PC-3 (cell line): ENCODE measurements around the gene ACO1. TPM values are rescaled to one million over a fixed set of nuclear protein-coding genes. Genes with fewer than 3 reads are reported as not detected.

Experiments
- ATAC-seq: fragments of 200-7000 bp; cut with Tn5 transposase; 2 replicates; pipeline ENCODE4 v1.9.1; 2020; ENCODE audit warnings: mild to moderate bottlenecking, moderate library complexity
- BruUV-seq: library from RNA; stranded (reverse); fragments of 400-500 nt; replicated peaks from 2 replicates; lab custom pipeline; 2021; lab: Mats Ljungman, UMichigan
- CTCF ChIA-PET: fragments of 300-600 bp; sonication (Branson Sonifier 250); formaldehyde crosslinking; loops from one replicate; lab custom pipeline; 2022; ENCODE audit warnings: antibody characterized with exemption; lab: Charles Lee
- POLR2A ChIA-PET: fragments of 300-600 bp; sonication (Branson Sonifier 250); formaldehyde crosslinking; loops from one replicate; lab custom pipeline; 2022; ENCODE audit warnings: antibody characterized with exemption; ENCODE audit not compliant: unreplicated experiment; lab: Charles Lee
- DNase-seq: peaks from one replicate; pipeline ENCODE4 v3.0.0-alpha.2; 2015
- H2AFZ ChIP-seq: fragments of 300-600 bp; sonication (generic); 2 replicates; pipeline ENCODE4 v1.6.0; 2016; ENCODE audit warnings: antibody characterized with exemption, low read length
- H3F3A ChIP-seq: fragments of 300-600 bp; sonication (generic); one replicate; pipeline ENCODE4 v1.6.0; 2017; ENCODE audit warnings: antibody characterized with exemption, low read length, control low read depth, mild to moderate bottlenecking; ENCODE audit not compliant: unreplicated experiment
- H3K27ac ChIP-seq: fragments of 300-600 bp; sonication (generic); 2 replicates; pipeline ENCODE4 v1.5.1; 2016; ENCODE audit warnings: mild to moderate bottlenecking, low read length
- H3K27me3 ChIP-seq: fragments of 300-600 bp; sonication (generic); 2 replicates; pipeline ENCODE4 v1.6.1; 2016; ENCODE audit warnings: low read length, mixed read lengths
- H3K36me3 ChIP-seq: fragments of 300-600 bp; sonication (generic); 2 replicates; pipeline ENCODE4 v1.6.1; 2016; ENCODE audit warnings: low read depth, mixed run types, low read length, mixed read lengths
- H3K4me1 ChIP-seq: fragments of 300-600 bp; sonication (generic); 2 replicates; pipeline ENCODE4 v1.5.1; 2016; ENCODE audit warnings: low read length; ENCODE audit not compliant: insufficient read depth
- H3K4me2 ChIP-seq: fragments of 300-600 bp; sonication (generic); 2 replicates; pipeline ENCODE4 v1.6.0; 2016; ENCODE audit warnings: low read length
- H3K4me3 ChIP-seq: fragments of 300-600 bp; sonication (generic); 2 replicates; pipeline ENCODE4 v1.5.1; 2016; ENCODE audit warnings: mild to moderate bottlenecking, low read length, mixed read lengths
- H3K79me2 ChIP-seq: fragments of 300-600 bp; sonication (generic); 2 replicates; pipeline ENCODE4 v1.6.1; 2017; ENCODE audit warnings: low read length, mixed read lengths
- H3K9ac ChIP-seq: fragments of 300-600 bp; sonication (generic); 2 replicates; pipeline ENCODE4 v1.6.0; 2016; ENCODE audit warnings: mild to moderate bottlenecking, low read length
- H3K9me2 ChIP-seq: fragments of 300-600 bp; sonication (generic); replicated peaks from 2 replicates; pipeline ENCODE4 v1.6.1; 2016; ENCODE audit warnings: mixed run types, low read length, mixed read lengths
- H3K9me3 ChIP-seq: fragments of 300-600 bp; sonication (generic); 2 replicates; pipeline ENCODE4 v1.6.1; 2016; ENCODE audit warnings: low read length, mixed read lengths
- H4K20me1 ChIP-seq: fragments of 300-600 bp; sonication (generic); 2 replicates; pipeline ENCODE4 v1.6.1; 2016; ENCODE audit warnings: low read length, mixed read lengths
- EZH2 ChIP-seq: fragments of 300-600 bp; sonication (generic); IDR thresholded peaks from one replicate; pipeline ENCODE4 v1.6.1; 2017; ENCODE audit warnings: antibody characterized with exemption, mild to moderate bottlenecking, low read length; ENCODE audit not compliant: unreplicated experiment
- EZH2phosphoT487 ChIP-seq: fragments of 300-600 bp; sonication (generic); IDR thresholded peaks from 2 replicates; pipeline ENCODE4 v1.6.1; 2018; ENCODE audit warnings: mild to moderate bottlenecking, antibody characterized with exemption, low read length, borderline replicate concordance
- intact Hi-C: fragments of 100-400 bp; cut with micrococcal nuclease; formaldehyde crosslinking; loops from 2 replicates; pipeline ENCODE4 v1.9.0; 2023
- total RNA-seq: library from RNA; depleted of rRNA; stranded (reverse); fragments of >200 nt; gene quantifications from 2 replicates; pipeline ENCODE4 v1.2.3, GENCODE V29; 2014
- TF ChIP-seq, protein P1 (sequence below): fragments of 300-600 bp; sonication (generic); conservative IDR thresholded peaks from 2 replicates; pipeline ENCODE4 v1.5.1; 2017; ENCODE audit warnings: antibody characterized with exemption, low read depth, mild to moderate bottlenecking, low read length

The ACO1 gene
- total RNA-seq, 1 experiment from 2014 or later, result 26.0 TPM

GRCh38 chr9:32411753-32412152, 27.3 kb downstream of the ACO1 start:
- TF ChIP-seq, protein P1, sequence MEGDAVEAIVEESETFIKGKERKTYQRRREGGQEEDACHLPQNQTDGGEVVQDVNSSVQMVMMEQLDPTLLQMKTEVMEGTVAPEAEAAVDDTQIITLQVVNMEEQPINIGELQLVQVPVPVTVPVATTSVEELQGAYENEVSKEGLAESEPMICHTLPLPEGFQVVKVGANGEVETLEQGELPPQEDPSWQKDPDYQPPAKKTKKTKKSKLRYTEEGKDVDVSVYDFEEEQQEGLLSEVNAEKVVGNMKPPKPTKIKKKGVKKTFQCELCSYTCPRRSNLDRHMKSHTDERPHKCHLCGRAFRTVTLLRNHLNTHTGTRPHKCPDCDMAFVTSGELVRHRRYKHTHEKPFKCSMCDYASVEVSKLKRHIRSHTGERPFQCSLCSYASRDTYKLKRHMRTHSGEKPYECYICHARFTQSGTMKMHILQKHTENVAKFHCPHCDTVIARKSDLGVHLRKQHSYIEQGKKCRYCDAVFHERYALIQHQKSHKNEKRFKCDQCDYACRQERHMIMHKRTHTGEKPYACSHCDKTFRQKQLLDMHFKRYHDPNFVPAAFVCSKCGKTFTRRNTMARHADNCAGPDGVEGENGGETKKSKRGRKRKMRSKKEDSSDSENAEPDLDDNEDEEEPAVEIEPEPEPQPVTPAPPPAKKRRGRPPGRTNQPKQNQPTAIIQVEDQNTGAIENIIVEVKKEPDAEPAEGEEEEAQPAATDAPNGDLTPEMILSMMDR, result no peak
- TF ChIP-seq EZH2phosphoT487 (no peak), EZH2 (no peak)
- Histone ChIP-seq H3K4me3 (no peak overlapping the region), H3K9me2 (no peaks in the 10 kb centered on the region), H3K9me3 (no peaks in the 10 kb centered on the region), H3K9ac (no peak overlapping the region), H4K20me1 (no peaks in the 10 kb centered on the region), H3K27ac (no peak overlapping the region), H3K36me3 (no peaks in the 10 kb centered on the region), H3K4me2 (no peak overlapping the region), H3K4me1 (no peaks in the 10 kb centered on the region), H3K27me3 (no peaks in the 10 kb centered on the region), H3K79me2 (no peaks in the 10 kb centered on the region), H3F3A (no peaks in the 10 kb centered on the region), H2AFZ (no peak overlapping the region)
- ChIA-PET POLR2A (no interaction called here), CTCF (no interaction called here)
- DNase-seq, result no peak
- ATAC-seq, result no peak
- intact Hi-C loops, result no loop called here
- BruUV-seq, result no TSS peak

DNA sequence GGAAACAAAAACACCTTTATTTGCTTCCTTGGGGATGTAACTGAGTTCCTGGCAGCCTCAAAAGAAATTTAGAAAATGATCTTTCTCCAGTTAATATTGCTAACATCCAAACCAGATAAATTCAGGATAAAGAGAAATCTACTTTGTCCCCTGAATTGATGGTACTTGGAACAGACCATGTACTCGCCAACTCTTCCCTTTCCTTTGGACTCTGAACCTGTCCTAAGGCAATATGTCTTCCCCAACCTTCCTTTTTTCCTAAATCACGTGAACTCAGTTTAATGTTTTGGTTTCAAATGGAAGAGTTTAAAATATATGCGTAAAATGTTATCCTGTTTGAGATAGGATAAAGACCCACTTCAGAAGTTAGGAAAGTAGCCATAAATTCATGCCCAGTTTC, 28.0 kb downstream of the ACO1 start:
- Histone ChIP-seq H3F3A (no peaks in the 10 kb centered on the region), H3K4me2 (no peak overlapping the region), H3K9me2 (no peaks in the 10 kb centered on the region), H3K9ac (no peak overlapping the region), H3K4me1 (no peaks in the 10 kb centered on the region), H3K27ac (no peak overlapping the region), H3K36me3 (no peaks in the 10 kb centered on the region), H3K9me3 (no peaks in the 10 kb centered on the region), H4K20me1 (no peaks in the 10 kb centered on the region), H3K4me3 (no peak overlapping the region), H3K79me2 (no peaks in the 10 kb centered on the region), H2AFZ (no peak overlapping the region), H3K27me3 (no peaks in the 10 kb centered on the region)
- TF ChIP-seq EZH2phosphoT487 (no peak), EZH2 (no peak)
- TF ChIP-seq, protein P1, result no peak
- ChIA-PET CTCF (no interaction called here), POLR2A (no interaction called here)
- intact Hi-C loops, result no loop called here
- no peak for ATAC-seq
- no TSS peak for BruUV-seq
- no peak for DNase-seq

DNA sequence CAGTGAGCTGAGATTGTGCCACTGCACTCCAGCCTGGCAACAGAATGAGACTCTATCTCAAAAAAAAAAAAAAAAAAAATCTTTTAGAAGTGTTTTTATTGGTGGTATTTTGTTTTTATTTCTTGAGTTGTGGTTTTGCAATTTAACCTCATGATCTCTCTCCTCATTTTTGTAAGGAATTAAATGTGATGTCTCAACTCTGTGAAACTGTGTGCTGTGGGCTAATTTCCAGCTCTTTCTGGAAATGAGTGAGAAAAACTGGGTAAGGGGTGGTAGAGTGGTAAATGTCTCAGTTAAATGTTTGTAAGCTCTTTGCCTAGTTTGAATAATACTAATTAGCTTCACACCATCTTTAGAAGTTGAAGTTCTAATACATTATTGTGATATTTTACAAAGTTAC, 29.0 kb downstream of the ACO1 start:
- Histone ChIP-seq H3F3A (no peaks in the 10 kb centered on the region), H3K36me3 (no peaks in the 10 kb centered on the region), H3K79me2 (no peaks in the 10 kb centered on the region), H3K4me2 (no peak overlapping the region), H3K9me3 (no peaks in the 10 kb centered on the region), H3K4me1 (no peaks in the 10 kb centered on the region), H3K9me2 (no peaks in the 10 kb centered on the region), H3K4me3 (no peak overlapping the region), H4K20me1 (no peaks in the 10 kb centered on the region), H2AFZ (no peak overlapping the region), H3K9ac (no peak overlapping the region), H3K27ac (no peak overlapping the region), H3K27me3 (no peaks in the 10 kb centered on the region)
- no TSS peak for BruUV-seq
- no peak for ATAC-seq
- no peak for DNase-seq
- CTCF ChIA-PET, result no interaction called here
- POLR2A ChIA-PET, result no interaction called here
- intact Hi-C loops, result no loop called here
- TF ChIP-seq EZH2 (no peak), EZH2phosphoT487 (no peak)
- TF ChIP-seq, protein P1, result no peak
